22Rv1 (cell line): ENCODE data around the gene ZNF724.

ENCODE experiments used
- CTCF ChIP-seq: fragments of 450-650 bp; IDR thresholded peaks from 2 replicates; pipeline ENCODE4 v1.5.1; 2017; ENCODE audit warnings: mild to moderate bottlenecking
- ZFX ChIP-seq: fragments of 450-650 bp; IDR thresholded peaks from 2 replicates; pipeline ENCODE4 v1.6.1; 2017; ENCODE audit warnings: antibody characterized with exemption, borderline replicate concordance

GRCh38 chr19:23286477-23286876 lies 36.3 kb upstream of the ZNF724 start:
- TF ChIP-seq CTCF (peak; percentile 38), ZFX (no peak)
